Globus pallidus (tissue), 1 donor: ENCODE measurements around the gene KCNQ5.

ENCODE experiments used
- DNase-seq: peaks from one replicate; pipeline ENCODE4 v3.0.0-alpha.2; 2015; ENCODE audit warnings: low spot score

KCNQ5 gene

DNA sequence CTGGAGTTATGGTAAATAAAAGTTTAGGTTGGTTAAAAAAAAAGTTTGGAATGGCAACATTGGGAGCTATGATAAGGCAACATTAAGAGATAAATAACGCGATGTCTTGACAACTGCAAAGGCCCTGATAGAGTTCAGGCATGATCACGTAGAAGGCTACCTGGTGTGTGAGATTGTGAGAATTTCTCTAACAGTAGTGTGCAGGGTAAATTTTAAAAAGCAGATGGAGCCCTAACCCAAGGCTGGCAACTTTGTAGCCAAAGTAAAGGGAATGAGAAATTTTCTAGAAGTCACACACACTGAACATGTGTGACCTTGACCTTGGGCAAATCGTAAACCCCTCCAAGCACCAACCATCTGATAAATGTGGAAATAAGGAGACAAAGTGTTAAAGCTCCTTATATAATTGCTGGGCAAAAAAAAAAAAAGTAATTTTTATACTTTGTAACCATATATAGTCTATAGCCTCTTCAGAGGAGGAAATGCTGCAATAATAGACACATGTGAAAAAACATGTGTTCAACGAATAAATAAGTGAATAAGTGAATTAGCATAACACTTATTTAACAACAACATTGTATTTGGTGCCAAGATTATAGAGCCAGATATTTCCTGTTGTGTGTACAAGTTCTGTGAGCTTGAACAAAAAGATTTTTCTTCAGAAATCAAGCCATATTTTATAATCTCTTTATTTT lies 18.2 kb downstream of the KCNQ5 start:
- DNase-seq: no peak

DNA sequence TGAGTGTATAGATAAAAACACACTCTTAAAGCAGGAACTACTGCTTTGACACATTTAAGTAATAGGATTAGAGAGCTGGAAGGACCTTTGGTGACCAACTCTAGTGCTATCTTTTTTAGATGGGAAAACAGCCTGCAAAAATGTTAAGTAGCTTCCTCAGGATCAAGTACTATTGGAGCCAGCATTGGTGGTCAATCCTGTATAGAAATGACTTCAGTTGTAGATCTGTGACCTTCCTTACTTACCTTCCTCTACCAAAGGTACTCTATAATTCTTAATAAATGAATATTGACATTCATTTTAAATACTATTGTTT lies 18.7 kb downstream of the KCNQ5 start:
- no peak for DNase-seq

DNA sequence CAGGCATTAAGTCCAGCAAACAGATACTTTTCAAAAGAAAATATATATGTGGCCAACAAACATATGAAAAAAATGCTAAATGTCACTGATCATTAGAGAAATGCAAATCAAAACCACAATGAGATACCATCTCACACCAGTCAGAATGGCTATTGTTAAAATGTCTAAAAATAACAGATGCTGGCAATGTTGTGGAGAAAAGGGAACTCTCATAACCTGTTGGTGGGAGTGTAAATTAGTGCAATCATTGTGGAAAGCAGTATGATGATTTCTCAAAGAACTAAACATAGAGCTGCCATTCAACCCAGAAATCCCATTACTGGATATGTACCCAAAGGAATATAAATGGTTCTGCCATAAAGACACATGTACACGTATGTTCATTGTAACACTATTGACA lies 20.6 kb downstream of the KCNQ5 start:
- DNase-seq: no peak

DNA sequence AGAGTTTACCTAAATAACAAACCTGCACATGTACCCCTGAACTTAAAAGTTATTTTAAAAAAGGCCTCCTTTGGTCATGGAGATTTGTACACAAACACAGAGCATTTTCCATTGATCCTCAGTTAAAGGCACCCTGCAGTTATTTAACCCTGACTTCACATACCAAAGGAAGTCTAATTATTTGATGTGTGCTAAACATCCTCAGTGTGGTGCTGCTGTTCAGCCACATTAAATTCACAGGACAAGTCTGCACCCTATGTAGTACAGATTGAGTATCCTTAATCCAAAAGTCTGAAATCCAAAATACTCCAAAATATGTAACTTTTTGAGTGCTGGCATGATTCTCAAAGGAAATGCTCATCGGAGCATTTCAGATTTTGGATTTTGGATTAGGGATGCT lies 21.4 kb downstream of the KCNQ5 start:
- DNase-seq: no peak

DNA sequence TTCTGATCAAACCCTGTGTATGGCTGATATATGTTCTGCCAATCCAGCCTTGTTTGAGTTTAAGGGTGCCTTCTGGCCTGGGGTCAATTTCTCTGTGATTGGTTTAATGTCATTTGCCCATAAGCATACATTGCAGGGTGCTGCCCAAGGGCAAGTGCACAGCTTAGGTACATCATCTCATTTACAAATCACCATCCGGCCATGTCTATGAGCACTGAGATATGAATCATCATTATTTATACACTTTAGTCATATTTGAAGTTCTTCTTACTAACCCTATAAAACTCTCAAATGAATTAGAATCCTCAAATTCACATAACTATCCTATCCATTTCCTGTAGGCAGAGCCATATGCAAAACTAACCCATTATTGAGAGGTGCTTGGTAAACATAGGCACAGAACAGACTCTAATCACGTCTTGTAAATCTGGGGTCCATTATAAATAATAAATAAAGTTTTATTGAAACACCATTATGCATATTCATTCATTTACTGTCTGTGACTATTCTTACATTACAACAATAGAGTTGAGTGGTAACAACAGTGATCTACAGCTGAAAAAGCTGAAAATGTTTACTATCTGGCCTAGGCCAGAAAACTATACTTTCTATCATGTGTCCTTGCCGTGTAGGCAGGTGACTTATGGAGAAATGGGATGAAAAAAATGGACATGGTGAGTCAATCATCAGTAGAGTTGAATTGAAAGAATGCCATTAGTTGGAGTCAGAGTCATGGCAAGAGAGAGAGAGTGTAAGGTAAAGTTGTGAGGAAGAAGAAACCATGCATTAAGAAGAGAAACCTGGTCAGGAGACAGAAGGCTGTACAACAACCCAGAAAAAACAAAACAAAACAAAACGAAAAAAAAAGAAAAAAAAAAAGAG lies 25.0 kb downstream of the KCNQ5 start:
- DNase-seq: no peak

DNA sequence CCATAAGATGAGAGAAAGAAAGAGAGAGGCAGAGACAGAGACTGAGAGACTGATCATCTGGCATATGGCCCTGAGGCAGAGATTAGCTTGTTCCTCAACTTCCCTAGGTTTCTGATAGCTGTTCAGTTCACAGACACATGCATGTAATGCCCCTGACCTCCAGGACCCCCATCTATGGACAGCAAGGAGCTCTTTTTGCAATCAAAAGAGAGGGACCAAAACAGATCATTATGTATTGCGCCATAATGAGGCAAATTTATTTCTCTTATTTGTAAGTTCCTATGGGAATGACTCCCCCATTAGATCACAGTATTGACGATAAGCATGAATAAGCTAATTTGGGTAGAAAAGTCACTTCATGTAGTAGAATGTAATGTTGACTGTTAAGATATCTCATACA lies 25.6 kb downstream of the KCNQ5 start:
- no peak for DNase-seq

DNA sequence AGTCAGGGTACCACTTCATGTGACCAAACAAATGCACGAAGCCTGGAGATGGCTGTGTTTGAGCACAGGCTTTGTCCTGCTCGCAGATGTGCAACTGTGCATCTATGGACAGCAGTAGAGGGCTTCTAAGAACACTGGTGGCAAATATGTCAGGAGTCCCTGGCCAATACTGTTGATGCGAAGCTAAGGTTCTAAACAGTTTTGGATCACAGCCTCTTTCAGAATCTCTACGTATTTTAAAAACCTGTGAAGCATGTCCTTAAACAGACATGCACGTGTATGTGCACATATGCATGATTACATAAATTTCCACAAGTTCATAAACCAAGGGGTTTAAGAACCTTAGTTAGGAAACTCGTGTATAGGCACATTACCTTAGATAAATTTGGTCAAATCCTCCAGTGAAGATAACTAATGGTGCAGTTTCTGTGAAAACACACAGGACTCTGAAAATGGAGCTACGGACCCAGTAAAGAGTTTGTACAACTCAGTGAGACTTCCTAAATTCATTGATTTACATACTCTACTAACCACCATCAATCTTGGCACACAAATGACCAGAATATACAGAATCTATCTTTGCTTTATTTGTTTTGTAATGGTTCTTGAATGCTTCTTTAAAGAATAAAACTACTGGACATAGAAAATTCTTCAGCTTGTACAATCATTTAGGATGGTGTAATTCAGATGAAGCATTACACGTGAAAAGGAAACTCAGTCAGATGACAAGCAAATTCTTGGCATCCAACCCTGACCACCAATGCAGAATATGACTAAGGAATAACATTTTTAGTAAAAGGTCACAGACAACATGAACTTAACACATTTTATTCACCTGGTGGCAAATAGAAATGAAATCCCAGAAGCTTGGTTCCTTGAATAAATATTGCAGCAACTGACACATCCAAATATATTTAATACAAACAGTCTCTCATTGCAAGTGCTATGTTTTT lies 27.4 kb downstream of the KCNQ5 start:
- DNase-seq: no peak

DNA sequence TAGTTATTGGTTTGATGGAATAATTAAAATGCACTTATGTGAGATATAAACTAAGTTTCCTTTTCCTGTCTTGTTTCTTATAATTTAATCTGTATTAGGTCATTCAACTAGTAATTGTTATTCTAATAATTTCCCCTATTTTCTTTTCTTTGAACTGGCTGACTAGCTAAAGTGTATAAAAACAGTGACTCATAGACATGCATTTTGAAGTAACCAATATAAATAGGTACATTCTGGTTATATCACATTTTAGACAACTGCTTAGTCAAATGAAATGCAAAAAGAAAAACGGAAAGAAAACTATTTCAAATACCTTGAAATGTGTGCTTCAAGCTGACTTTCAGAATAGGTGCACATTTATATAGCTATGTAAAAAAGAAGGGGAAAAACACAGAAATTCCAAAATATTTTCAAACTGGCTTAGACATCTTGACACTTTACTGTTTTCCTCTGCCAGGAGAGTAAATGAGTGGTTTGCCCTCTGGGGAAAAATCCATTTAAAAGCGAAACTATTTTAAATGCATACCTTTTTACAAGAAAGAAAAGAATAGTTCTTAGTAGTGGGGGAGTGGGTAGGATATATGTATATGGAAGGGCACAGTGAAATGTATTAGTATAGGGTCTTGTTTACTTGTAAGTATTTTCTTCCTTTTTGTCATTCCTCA lies 28.3 kb downstream of the KCNQ5 start:
- no peak for DNase-seq

DNA sequence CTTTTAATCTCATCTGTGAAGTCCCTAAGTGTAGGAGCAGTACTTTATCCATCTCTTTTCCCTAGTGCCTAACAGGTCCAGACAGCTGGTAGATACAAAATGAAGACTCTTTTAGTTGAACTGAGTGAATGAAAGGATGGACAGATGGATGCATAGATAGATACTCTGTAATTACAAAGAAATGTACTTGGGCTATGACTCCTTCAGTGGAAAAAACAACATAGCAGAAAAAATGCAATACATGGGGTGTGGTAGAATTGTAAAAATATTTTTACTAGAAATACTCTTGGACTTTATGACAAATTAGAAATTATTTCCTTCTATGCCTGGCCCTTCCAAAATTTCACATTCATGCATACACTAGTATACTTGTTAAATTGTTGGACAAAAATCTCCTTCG lies 29.3 kb downstream of the KCNQ5 start:
- no peak for DNase-seq

DNA sequence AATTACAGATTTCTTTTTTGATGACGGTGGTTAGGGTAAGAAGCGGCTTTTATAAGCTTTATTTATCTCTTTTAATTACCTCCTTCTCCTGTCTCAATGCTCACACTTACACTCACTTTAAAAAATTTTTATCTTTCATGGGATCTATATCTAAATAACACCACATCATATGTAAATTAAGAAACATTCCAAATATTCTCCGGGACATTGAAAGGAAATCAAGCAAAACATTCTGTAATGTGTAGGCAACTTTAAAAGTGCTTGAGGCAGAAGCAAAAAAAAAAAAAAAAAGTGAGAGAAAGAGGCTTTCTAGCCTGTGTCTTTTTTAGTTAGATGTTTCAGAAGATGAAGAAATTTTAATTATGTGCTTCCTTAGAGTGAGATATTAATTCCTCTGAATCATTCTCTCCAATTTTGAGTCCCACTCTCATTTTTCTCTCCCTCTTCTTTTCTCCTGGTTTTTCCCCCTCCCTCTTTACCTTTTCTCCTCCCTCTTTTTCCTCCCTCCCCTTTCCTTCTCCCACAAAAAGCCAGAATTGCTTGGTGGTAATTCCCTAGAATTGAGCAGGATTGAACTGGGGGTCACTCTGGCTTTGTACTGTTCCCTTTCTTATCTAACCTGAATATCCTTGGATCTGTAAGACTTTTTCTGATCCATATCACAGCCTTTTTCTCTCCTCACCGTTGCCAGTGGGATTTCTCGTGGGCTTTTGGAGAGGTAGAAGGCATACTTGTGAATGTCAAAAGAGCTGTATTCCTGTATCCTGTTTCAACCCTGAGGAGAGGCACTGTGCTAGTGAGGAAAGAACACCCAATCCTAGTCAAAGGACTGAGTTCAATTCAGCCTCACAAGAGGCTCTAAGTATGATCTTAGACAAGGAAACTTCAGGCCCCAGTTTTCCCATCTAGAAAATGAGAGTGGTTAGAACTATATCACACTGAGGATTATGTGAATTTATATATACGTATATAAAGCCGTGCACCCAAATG lies 30.4 kb downstream of the KCNQ5 start:
- no peak for DNase-seq

DNA sequence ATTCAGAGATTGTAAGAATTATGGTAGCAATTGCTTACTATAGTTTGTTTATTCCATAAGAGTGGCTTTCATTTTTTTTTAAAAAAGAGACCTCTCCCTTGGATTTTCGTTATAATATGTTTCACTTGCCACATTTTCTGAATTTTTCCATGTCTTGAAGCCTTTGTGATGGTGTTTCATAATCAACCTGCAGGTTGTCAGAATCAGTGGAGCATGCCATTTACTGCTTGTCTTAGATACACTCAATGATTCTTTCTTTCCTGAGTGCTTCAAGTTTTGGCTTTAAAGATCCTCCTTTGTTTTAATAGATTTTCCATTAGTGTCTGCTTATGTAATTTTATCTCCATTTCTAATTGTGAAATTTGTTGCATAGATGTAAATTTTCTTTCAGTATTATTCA lies 31.2 kb downstream of the KCNQ5 start:
- no peak for DNase-seq

DNA sequence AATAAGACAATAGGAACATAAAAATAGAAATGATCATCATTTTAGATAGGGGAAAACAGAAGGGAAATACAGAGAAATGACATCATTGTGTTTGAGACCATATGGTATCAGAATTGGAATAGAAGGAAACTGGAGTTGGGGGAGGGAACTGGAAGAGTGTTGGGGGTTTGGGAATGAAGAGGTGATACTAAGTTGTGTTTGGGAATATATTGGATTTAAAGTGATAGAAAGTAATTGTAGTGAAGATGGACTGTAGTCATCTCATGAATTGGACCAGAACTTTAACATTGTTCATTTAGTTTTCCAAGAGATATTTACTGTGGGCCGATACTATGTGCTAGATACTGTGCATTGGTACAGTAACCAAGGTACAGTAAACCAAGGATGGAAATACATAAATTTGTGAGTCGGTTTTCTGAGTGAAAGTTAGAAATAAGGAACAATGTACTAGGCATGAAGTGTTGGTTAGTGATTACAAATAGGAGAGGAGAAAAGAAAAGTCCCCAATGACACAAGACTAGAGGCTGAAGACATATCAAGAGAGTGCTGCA lies 32.3 kb downstream of the KCNQ5 start:
- no peak for DNase-seq

DNA sequence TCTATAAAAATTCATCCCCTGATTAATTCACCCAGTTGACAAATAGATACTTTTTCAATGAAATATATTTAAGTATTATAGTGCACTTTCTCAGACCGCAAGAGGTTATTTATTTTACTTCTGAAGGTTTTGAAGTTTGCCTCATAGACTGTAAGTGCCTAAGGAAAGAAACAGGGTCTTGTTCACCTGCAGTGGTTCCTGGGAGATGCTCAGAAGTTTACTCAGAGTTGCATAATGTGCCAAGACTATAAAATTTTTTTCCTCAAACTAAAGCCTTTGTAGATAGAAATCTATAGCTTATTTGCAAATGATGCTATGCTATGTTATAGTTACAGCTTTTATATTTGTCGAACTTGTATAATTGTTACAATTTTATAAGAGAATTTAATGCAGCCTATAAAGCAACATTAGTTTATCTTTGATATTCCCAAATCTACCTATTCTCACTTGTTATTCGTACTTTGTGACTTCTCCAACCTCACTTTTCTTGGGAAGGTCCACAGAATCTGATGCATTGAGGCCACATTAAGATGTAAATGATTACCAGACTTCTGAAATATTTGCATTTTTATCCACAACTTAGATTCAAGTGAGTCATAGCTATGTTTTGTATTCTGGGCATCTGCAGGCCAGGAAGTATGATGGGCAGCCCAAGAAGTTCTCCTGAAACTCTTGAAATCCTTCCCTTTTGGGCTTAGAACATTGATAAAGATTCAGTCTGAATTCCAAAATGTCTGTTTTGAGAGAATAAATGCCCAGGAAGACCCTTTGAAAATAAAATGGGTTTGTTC lies 35.7 kb downstream of the KCNQ5 start:
- DNase-seq: no peak

DNA sequence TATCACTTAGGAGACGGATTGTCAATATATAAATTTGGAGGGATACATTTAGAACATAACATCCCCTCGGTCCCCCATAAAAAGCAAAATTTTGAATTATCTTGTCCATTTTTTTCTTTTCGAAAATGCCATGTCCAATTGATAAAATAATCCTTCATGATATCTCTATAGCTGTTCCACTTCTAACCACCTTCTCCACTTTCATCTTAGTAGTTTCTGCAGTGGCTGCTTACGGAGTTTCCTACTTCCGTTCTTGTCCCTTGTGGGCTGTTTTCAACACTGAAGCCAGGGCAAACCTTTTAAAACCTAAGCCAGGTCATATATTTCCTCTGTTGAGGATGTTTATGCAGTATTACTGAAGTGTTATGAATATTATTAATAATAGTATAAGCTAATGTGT lies 37.9 kb downstream of the KCNQ5 start:
- DNase-seq: no peak

DNA sequence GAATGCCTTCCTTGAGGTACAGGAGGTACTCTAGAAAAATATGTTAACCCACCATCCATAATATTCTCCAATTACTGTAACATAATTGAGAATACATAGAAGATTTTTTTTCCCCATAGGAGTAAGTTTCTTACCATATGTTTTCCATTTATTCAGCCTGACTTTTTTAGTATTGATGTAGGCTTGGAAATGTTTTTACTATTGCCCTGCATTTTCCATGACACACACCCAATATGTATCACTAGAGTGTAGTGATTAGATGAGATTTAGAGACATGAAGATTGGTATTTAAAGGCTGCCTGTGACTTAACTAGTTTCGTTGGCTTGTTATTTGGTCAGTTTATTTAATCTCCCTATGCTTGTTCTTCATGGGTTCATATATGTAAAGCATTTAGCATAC lies 39.5 kb downstream of the KCNQ5 start:
- no peak for DNase-seq

DNA sequence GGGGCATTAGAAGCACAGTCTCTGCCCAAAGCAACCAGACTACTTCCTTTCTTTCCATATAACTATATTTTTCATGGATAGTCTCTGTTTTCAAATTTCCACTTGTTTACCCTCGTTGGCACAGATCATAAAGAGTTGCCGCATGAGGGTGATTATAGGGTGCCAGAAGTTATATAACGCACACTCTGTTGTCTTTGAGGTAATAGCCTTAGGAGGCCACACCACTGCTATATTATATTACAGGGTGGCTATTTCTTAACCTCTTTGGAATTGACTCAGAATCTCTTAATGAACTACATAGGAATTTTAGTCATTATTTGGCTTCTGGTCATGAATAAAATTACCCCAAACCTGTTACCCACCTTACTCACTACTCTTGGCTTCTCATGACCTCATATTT lies 43.7 kb downstream of the KCNQ5 start:
- DNase-seq: no peak

DNA sequence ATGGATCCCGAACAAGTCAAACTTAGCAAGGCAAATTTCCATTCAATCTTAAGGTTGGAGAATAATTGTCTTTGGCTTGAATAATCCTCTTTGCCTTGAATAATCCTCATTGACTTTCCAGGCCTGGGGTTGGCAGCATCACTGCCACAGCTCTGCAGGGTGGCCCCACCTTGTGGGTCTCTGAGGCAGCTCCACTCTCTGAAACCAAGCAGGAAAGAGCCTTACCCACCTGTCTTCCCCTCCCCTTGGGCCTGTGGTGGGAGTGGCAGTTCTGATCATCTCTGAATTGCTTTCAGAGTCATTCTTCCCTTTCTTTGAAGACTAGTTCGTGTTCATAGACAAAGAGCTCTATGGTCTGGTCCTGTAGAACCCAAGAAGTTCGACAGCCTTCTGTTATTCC lies 47.5 kb downstream of the KCNQ5 start:
- DNase-seq: no peak

DNA sequence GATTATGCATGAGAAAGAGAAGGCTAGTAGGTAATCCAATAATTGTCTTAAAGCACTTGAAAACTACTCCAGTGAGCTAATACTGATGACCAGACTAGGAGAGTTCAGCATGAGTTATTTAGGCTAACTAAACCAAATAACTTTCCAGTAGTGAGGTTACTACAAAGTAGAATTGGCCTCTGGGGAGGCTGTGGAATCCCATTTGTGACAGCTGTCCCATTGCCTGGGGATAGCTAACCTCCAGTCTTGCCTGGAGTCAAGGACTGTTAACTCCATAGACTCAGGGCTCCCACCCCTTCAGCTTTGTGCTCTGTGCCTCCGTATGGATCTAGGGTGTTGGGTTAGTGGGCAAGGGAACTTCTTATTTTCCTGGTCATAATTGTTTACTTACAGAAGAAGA lies 51.0 kb downstream of the KCNQ5 start:
- no peak for DNase-seq

DNA sequence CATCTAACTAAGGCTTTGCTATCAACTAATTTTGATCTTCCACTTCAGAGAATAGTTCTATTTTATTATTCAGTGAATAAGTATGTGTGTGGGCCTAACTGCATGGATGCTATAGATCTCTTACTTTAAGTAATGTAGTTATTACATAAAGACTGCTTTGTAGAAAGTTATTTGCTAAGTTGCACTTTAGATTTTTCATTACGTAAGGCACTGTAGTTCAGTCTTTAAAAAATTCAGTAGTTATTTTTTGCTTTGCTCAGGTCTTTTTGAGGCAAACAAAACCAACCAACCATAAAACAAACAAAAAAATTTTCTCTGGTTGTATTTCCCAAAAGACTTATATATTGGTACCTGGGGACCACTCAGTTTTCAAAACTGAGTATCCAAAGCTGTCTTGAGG lies 53.0 kb downstream of the KCNQ5 start:
- DNase-seq: no peak

DNA sequence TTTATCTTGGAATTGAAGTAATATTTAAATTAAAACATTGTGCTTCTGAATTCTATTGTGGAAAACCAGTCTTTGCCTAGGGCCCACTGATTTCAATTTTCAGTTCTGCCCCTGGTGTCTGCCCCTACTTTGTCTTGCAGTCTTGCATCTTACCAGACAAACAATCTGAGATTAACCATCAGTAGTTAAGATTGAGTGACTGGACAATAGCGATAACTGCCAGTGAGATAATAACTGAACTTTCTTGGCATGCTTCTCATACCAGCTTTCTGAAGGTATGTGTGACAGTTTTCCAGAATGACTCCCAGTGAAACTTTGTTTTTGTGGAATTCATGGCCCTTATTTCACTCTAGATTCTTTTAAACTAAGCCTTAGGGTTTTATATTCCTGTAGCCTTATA lies 53.5 kb downstream of the KCNQ5 start:
- DNase-seq: no peak
